HG03469 (cell line): ENCODE measurements around the gene SAPCD2.
"Not testable (repeated sequence)": the region's sequence is repeated elsewhere in the genome, so short reads cannot be mapped to it uniquely, and the experiment has no call there.

Experiments used
- ATAC-seq: cut with Tn5 transposase; IDR thresholded peaks from one replicate; pipeline ENCODE4 v1.9.1; 2021; ENCODE audit warnings: mild to moderate bottlenecking, moderate library complexity, moderate number of reproducible peaks; ENCODE audit not compliant: unreplicated experiment

Gene SAPCD2

DNA sequence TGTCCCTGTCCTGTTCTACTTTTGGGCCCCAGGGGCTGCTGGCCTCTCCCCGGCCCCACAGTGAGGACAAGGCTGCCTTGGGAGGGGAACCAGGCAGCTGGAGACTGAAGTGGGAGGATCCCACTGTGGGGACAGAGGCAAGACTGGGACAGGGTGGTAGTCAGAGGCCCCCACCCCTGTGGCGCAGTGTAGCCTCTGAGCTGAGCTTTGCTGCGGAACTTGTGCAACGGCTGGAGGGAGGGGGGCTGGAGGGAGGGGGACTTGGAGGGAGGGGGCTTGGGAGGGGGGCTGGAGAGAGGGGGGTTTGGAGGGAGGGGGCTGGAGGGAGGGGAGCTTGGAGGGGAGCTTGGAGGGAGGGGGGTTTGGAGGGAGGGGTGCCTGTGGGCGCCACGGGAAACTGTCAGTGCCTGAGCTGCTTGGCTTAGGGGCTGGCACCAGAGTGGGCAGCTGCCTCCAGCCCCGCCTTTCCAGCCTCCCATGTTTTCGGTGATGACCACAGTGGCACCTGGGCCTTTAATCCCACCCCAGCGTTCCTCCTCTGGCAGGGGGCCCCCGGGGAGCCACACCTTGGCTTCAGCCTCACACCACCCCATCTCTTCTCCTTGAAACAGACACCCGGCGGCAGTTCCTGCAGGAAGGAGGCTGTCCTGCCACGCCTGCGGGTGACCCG, 36.2 kb downstream of the SAPCD2 start:
- ATAC-seq = no peak

DNA sequence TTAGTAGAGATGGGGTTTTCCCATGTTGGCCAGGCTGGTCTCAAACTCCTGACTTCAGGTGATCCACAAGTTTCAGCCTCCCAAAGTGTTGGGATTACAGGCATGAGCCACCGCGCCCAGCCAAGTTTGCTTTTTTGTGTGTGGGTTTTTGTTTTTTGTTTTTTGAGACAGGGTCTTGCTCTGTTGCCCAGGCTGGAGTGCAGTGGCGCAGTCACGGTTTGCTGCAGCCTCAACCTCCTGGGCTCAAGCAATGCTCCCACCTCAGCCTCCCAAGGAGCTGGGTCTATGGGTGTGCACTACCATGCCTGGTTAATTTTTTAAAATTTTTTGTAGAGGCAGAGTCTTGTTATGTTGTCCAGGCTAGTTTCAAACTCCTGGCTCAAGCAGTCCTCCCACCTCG, 36.9 kb downstream of the SAPCD2 start:
- not testable (repeated sequence) for ATAC-seq

DNA sequence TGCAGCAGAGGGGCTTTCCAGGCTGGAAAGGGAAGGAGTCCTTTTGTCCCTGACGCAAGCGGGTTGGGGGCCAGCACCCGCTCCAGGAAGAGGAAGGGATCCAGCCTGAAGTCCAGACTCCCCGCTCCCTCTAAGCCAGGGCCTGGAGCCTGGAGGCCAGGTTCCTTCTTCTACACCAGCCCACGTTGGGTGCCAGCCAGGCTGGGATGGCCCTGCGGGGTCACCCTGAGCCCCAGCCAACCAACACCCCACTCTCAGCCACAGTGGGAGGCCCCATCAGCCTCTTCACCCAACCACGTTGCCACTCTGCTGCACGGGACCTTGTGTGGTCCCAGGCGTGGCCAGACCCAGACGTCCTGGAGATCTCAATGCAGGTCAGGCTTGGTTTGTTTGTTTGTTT, 37.5 kb downstream of the SAPCD2 start:
- ATAC-seq = no peak

DNA sequence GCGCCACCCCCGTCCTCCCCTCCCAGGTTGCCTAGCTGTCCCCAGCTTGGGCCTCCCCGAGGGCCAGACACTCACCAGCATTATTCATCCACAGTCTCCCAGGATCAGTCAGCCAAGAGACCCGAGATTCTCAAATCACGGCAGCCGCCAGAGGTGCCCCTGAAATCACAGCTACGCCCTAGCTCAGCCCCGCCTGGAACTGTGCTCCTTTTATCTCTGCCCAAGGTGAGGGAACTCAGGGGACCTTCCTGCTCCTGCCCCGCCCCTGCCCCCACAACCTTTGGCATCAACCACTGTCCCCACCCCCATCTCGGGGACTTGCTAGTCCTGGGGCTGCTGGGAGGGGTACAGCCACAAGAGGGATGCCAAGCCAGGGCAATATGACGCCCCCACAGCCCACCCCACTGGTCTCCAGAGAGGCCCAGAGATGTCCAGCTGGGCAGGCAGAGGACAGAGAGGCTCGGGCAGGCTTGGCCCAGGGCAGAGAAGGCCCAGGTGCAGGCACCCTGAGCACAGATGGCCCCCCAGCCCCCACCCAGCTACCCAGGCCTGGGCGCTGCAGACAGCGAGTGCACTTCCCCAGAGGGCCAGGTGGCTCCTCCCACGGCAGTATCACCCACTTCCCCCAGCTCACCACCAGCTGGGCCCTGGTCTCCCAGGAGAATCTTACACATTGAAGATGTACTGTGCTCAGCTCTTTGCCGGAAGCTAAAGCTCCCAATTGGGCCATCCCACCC, 38.3 kb downstream of the SAPCD2 start, which contains the start of gene FUT7:
Gene FUT7, minus strand, starts transcription at position 185 of the 737 bp plus-strand sequence. Its CDS starts 97 bp downstream, at position 88.
- no peak for ATAC-seq

DNA sequence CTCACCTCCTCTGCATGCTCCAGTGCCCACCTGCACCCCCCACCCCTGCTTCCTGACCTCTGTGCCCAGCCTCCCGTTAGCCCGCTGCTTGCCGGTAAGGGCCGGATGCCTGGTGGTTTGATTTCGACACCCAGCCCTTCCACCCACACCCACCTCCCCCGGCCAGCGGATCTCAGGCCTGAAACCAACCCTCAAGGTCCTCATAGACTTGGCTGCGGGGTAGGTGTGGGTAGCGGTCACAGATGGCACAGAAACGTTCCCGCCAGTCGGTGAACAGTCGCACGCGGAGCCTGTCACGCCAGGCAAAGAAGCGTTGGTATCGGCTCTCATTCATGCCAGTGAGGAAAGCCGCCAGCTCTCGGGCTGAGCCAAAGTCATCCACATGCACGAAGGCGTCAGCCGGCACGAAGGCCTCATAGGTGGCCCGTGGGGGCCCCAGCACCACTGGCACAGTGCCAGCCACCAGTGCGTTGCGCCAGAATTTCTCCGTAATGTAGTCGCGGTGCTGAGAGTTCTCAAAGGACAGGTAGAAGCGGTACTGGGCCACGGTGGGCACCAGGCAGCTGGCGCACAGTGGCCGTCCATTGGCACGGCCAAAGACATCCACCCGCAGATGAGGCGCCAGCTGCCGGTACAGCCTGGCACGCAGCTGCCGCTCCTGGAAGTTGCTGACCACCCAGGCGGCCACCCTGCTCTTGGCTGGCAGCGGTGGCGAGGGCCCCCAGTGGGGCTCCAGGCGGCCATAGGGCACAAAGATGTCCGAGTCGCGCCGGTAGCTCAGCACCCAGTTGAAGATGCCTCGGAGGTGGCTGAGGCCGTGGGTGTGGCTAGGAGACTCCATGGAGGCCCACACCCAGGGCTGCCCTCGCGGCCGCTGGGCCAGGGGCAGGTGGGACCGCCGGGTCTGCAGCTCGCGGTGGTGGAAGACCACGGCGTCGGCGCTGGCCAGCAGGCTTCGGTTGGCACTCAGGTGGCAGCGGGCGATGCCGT, 39.5 kb downstream of the SAPCD2 start:
- ATAC-seq = no peak

DNA sequence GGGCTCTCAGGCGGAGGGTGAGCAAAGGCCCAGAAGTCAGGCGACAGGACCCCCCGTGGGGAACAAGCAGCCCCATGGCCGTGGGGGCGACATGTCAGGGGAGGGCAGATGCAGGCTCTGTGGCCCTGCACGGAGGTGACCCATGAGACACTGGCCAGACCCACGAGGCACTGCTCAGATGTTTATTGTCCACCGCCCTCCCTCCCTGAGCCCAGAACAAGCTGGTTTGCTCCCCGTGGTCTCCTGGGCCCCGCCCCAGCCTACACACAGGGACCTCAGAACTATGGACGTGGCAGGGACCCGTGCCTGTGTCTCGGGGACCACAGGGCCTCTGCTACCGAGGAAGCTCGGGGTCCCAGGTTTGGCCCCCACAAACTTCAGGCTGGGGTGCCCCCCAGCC, 40.4 kb downstream of the SAPCD2 start:
- no peak for ATAC-seq

DNA sequence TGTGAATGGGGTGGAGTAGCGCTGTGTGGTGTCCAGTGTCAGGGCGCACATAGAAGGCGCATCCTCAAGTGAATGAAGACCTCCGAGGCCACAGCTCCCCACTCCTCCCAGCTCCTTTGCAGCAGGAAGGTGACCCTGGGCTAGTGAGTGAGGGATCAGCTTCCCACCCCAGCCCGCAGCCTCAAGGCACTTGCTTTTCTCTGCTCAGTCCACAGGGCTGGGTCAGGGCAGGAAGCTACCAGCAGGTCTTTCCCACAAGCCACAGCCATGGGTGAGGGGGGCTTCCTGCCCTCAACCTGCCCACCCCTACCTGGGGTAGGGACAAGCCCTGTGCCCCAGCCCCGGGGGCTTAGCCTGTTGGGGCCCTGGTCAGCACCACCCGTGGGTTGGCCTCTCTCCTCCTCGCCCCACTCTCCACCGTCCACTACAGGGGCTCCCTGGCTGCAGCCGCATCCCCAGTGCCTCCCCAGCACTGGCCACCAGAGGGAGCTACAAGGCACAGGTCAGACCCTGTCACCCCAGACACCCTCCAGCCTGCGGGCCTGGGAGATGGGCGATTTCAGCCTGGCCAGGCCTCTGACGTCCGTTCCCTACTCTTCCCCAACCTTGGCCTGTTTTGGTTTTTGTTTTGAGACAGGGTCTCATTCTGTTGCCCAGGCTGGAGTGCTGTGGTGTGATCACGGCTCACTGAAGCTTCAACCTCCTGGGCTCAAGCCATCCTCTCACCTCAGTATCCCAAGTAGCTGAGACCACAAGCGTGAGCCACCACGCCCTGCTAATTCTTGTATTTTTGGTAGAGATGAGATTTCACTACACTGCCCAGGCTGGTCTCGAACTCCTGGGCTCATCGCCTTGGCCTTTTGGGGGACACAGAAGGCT, 41.1 kb downstream of the SAPCD2 start:
- ATAC-seq = no peak

DNA sequence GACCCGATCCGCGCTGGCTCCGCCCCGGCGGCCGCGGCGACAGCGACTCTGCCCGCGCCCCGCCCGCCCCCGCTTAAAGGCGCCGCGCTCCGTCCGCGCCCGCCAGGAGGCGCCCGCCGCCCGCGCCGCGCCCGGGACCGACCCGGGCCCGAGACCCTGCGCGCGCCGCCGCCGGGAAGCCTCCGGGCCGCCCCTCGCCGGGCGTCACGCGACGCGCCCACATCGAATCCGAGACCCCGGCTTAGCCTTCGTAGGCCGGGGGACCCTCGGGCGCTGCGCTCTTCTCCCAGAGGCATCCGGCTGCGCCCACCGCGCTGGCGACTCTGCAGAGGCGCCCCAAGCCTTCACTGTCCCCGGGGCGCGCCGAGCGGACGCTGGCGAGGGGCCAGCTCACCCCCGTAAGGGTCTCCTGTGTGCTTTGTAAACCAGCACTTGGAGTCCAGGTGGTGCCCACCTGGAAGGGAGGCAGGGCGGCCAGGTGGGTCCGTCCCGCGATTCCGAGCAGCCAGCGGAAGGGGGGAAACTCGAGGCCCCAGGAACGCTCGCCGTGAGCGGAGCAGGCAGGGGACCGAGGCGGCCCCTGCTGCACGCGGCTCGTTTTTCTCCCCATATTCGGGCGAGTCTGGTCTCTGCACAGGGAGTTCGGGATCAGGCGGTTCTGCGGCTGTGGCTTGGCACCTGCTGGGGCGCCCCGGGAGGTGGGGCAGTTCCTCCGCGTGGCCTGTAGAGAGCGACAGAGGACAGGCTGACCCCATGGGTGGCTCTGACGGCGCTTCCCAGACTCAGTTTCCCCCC, 41.9 kb downstream of the SAPCD2 start:
- no peak for ATAC-seq

DNA sequence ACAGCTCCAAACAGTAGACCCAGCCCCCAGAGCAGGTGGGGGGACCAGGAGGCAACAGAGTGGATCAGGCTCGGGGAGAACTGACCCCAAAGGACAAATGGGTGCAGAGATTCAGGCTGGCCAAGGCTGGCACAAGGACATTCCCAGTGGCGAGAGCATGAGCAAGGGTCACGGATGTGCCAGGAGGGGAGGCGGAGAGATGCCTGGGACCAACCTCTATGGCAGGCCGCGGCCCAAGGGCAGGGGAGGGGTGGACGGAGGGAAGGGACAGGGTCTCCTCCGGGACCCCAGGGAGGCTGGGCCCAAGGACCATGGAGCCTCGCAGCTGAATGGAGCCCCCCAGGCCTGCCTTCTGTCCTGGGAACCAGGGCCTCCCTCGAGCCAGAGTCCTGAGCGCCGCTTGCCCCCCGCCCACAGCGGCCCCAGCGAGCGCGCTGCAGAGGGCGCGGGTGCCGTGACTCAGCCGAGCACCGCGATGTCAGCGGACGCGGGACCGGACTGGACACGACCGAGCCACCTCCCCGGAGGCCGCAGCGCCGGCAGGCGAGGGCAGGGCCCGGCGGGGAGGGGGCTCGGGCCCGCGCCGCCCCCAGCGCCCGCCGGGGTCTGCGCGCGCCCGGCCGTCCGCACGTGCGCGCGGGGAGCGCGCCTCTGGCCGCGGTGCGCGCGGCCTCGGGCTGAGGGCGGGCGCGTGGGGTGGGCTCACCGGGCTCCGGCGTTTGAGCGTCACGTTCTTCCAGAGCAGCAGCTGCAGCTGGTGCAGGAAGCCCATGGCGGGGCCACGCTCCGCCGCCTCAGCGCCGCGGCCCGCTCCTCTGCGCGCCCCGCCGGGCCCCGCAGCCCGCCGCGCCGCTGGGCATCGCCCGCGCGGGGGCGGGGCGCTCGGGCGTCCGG, 42.7 kb downstream of the SAPCD2 start, which contains the start of gene ABCA2:
Gene ABCA2, minus strand, starts transcription at position 869 of the 894 bp plus-strand sequence. Its CDS starts 97 bp downstream, at position 772.
- ATAC-seq = no peak

DNA sequence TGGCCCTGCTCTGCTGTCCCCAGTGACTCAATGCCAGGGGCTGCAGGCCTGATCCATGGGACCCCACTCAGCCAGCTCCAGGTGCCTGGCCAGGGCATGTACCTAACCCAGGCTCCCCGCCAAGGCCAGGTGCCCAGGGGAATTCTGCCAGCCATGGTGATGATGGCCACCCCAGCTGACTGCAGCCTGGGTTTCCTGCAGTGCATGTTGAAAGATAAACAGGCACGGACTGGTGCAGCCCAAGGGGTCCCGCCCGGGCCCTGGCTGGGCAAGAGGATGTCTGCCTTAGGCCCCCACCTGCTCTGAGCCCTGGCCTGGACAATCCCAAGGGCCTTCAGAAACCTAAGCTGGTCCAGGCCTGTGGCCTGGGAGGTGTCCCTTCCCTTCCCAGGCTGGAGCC, 43.5 kb downstream of the SAPCD2 start:
- no peak for ATAC-seq

DNA sequence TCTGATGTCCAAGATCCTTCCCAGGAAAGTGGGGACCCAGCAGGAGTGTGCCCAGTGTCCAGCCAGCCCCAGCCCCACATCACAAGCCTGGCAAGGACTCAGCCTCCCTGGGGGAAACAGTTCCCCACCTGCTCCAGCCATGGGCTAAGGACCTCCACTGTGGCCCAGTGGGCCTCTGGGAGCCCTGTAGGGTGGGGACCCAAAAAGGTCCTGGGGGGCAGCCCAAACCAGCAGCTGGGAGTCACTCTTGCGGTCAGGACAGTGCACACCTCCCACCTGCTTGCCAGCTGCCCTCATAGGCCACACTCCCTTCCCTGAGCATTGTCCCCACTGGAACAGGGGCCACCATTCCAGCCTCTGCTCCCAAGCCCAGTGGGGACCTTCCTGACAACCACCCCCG, 44.0 kb downstream of the SAPCD2 start:
- no peak for ATAC-seq

DNA sequence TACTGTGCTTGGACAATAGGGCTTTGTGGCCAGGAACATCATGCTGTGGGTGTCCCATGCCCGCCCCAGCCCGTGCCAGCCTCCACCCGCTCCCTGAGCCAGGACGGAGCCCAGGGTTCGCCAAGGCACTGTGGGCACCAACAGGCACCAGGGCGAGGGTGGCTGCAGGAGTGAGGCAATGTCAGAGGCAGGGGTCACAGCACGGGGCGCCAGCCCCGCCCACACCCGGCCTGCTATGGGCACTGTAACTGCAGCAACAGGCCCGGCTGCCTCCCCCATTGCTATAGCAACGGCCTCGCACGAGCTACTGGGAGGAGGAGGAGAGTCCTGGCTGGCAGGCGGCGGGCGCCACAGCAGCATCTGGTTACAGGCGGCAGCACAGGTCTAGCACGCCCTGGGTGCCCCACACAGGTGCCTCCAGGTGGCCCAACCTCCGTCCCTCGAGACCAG, 44.8 kb downstream of the SAPCD2 start:
- ATAC-seq = no peak

DNA sequence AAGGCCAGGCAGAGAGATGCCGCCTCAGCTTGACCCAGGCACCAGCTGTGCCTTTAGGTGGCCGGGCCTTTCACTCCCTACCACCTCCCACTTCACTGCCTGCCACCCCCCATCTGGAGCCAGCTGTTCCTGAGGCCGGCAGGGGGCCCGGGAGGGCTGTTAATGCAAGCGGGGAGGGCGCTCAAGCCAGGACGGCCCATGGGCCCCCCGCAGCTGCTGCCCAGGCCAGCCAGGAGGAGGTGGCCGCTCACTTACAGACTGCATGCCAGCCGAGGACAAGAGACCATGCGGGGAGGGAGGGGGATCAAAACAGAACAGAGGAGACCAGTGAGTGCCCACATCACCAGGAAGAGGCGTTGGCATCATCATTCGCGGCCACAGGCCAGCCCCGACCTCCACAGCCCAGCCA, 46.8 kb downstream of the SAPCD2 start:
- no peak for ATAC-seq

DNA sequence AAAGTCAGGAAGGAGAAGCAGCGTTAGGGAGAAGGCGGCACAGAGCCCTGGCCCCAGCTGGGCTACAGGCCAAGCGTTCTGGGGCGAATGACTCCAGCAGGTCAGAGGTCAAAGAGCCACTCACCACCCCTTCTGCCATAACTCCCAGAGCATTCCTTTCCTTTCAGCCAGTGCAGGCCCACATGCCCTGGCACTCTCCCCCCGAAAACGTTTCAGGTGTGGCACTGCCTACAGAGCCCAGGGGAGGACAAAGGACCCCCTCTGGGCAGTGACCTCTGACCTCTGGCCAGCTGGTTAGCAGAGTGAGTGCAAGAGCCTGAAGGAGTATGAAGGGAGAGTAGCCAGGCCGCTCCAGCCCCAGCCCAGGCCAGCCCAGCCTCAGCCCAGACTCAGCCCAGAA, 47.2 kb downstream of the SAPCD2 start:
- no peak for ATAC-seq

DNA sequence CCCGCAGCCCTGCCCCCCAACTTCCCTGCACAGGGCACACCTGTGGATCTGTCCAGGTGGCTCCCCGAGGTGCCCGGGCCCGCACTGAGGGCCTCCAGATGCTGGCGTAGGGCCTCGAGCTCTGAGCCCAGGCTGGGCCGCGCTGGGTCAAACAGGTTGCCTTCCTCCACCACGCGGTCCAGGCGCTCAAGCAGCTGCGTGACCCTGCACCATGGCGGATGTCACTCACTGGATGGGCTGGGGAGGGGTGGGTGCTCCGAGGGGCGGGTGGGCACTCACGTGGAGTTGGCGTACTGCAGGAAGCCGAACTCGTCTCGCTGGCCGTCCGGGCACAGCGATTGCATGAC, 47.7 kb downstream of the SAPCD2 start:
- no peak for ATAC-seq

DNA sequence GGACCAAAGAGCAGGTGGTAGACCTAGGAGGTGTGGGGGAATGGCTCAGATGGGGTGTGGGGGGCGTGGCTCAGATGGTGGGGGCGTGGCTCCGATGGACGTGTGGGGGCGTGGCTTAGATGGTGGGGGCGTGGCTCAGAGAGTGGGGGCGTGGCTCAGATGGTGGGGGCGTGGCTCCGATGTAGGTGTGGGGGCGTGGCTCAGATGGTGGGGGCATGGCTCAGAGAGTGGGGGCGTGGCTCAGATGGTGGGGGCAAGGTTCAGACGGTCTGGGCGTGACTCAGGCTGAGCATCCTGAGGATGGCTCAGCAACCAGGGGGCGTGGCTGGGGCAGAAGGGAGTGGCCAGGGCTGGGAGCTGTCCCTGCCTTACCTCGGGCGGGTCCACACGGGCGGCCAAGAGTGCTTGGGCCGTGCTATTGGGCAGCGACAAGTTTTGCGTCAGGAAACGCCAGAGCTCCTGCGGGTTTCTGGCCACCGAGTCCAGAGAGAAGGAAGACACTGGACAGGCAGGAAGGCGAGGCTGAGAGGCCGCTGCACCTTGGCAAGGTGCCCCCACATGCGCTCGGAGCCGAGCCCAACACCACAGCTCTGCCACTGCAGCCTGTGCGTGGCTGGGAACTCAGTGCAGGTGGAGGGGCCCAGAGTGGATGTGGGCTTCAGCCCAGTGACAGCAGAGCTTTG, 48.2 kb downstream of the SAPCD2 start:
- peak; percentile 42 for ATAC-seq

DNA sequence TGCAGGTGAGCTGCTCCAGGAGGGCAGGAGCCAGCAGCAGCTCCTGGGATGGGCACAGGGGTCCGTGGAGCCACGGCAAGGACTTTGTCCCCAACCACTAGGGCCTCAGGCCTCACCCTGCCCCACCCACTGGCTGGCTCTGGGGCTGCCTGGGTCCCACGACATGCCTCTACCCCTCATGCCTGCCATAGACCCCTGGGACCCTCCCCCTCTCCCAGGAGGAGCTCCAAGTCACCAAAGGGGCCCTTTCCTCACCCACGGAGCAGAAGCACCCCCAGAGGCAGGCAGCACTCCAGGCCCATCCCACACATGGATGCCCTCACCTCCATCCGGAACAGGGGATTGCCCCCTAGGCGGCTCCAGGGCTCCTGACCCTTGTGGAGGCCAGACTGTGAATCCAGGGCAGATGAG, 48.8 kb downstream of the SAPCD2 start:
- ATAC-seq = no peak
